DOHH2 (cell line): ENCODE results near the gene NF1.

Source experiments
- H3F3A ChIP-seq: fragments of 200-600 bp; sonication (generic), shearing (Covaris generic); 2 replicates; pipeline ENCODE4 v1.6.0; 2016; ENCODE audit warnings: antibody characterized with exemption, mild to moderate bottlenecking; ENCODE audit not compliant: control insufficient read depth, insufficient read depth
- H3K27ac ChIP-seq: fragments of 200-600 bp; sonication (generic); 2 replicates; pipeline ENCODE4 v1.5.1; 2014; ENCODE audit warnings: low read depth, mild to moderate bottlenecking, low read length, moderate library complexity
- H3K27me3 ChIP-seq: fragments of 200-600 bp; sonication (generic); 2 replicates; pipeline ENCODE4 v1.6.1; 2014; ENCODE audit warnings: mild to moderate bottlenecking, low read length, mixed read lengths; ENCODE audit not compliant: control insufficient read depth
- H3K36me3 ChIP-seq: fragments of 200-600 bp; sonication (generic); 2 replicates; pipeline ENCODE4 v1.6.1; 2014; ENCODE audit warnings: mild to moderate bottlenecking, low read length, moderate library complexity, mixed read lengths; ENCODE audit not compliant: control insufficient read depth
- H3K4me1 ChIP-seq: fragments of 200-600 bp; sonication (generic); 2 replicates; pipeline ENCODE4 v1.6.1; 2014; ENCODE audit warnings: mild to moderate bottlenecking, low read length, mixed read lengths; ENCODE audit not compliant: control insufficient read depth
- H3K4me2 ChIP-seq: fragments of 200-600 bp; sonication (generic); 2 replicates; pipeline ENCODE4 v1.6.0; 2014; ENCODE audit warnings: mild to moderate bottlenecking, low read length, moderate library complexity
- H3K4me3 ChIP-seq: fragments of 200-600 bp; sonication (generic); 2 replicates; pipeline ENCODE4 v1.5.1; 2014; ENCODE audit warnings: mild to moderate bottlenecking, low read length, mixed read lengths
- H3K79me2 ChIP-seq: fragments of 200-600 bp; sonication (generic); 2 replicates; pipeline ENCODE4 v1.6.1; 2014; ENCODE audit warnings: mild to moderate bottlenecking, low read length, mixed read lengths; ENCODE audit not compliant: control insufficient read depth
- H3K9me2 ChIP-seq: fragments of 200-600 bp; sonication (generic); replicated peaks from 2 replicates; pipeline ENCODE4 v1.6.1; 2014; ENCODE audit warnings: mild to moderate bottlenecking, low read length, mixed read lengths; ENCODE audit not compliant: control insufficient read depth
- H3K9me3 ChIP-seq: fragments of 200-600 bp; sonication (generic); 2 replicates; pipeline ENCODE4 v1.6.1; 2014; ENCODE audit warnings: antibody characterized with exemption, low read length, mixed read lengths; ENCODE audit not compliant: control insufficient read depth, insufficient read depth
- H4K20me1 ChIP-seq: fragments of 200-600 bp; sonication (generic); 2 replicates; pipeline ENCODE4 v1.6.0; 2014; ENCODE audit warnings: low read depth, mild to moderate bottlenecking, antibody characterized with exemption, low read length, moderate library complexity; ENCODE audit not compliant: control insufficient read depth, insufficient read depth
- CTCF ChIP-seq: fragments of 200-600 bp; sonication (generic); IDR thresholded peaks from one replicate; pipeline ENCODE4 v1.5.1; 2014; ENCODE audit warnings: antibody characterized with exemption, mild to moderate bottlenecking, low read depth, low read length; ENCODE audit not compliant: poor library complexity, severe bottlenecking
- EZH2phosphoT487 ChIP-seq: fragments of 200-600 bp; sonication (generic); IDR thresholded peaks from 2 replicates; pipeline ENCODE4 v1.6.1; 2017; ENCODE audit warnings: borderline replicate concordance, mild to moderate bottlenecking, antibody characterized with exemption, low read length, moderate library complexity, mixed read lengths

The NF1 gene

GRCh38 chr17:31293581-31293980 is 198.8 kb downstream of the NF1 start:
- Histone ChIP-seq H3K4me2 (no peak overlapping the region), H3K4me3 (no peak overlapping the region), H3K27ac (no peak overlapping the region), H3K79me2 (no peaks in the 10 kb centered on the region), H3K4me1 (no peaks in the 10 kb centered on the region), H4K20me1 (no peaks in the 10 kb centered on the region), H3K36me3 (0 out of 2 replicates have a peak, but pooled peaks cover 4% of the 10 kb centered on the region), H3K9me3 (no peaks in the 10 kb centered on the region), H3F3A (0 out of 2 replicates have a peak, but pooled peaks cover 3% of the 10 kb centered on the region), H3K27me3 (no peaks in the 10 kb centered on the region), H3K9me2 (no peaks in the 10 kb centered on the region)
- TF ChIP-seq CTCF (no peak), EZH2phosphoT487 (no peak)

- H3K9me2 ChIP-seq: no peaks in the 10 kb centered on the region
- no peaks in the 10 kb centered on the region for H4K20me1 ChIP-seq
- no peaks in the 10 kb centered on the region for H3K9me3 ChIP-seq
- H3K4me2 ChIP-seq: no peak overlapping the region
- H3F3A ChIP-seq: 0 out of 2 replicates have a peak, but pooled peaks cover 3% of the 10 kb centered on the region
- H3K4me3 ChIP-seq: no peak overlapping the region
- no peaks in the 10 kb centered on the region for H3K27me3 ChIP-seq
- 0 out of 2 replicates have a peak, but pooled peaks cover 4% of the 10 kb centered on the region for H3K36me3 ChIP-seq
- no peaks in the 10 kb centered on the region for H3K4me1 ChIP-seq
- no peak for TF ChIP-seq EZH2phosphoT487
- TF ChIP-seq CTCF: no peak
- no peak overlapping the region for H3K27ac ChIP-seq
- H3K79me2 ChIP-seq: no peaks in the 10 kb centered on the region
Measured at GRCh38 chr17:31294231-31294630, 199.5 kb downstream of the NF1 start.

GRCh38 chr17:31294820-31295488 is 200.2 kb downstream of the NF1 start:
- Histone ChIP-seq H3K36me3 (0 out of 2 replicates have a peak, but pooled peaks cover 4% of the 10 kb centered on the region), H3K27me3 (no peaks in the 10 kb centered on the region), H3K79me2 (no peaks in the 10 kb centered on the region), H3K9me3 (no peaks in the 10 kb centered on the region), H4K20me1 (no peaks in the 10 kb centered on the region), H3K4me1 (no peaks in the 10 kb centered on the region), H3K9me2 (no peaks in the 10 kb centered on the region), H3F3A (0 out of 2 replicates have a peak, but pooled peaks cover 3% of the 10 kb centered on the region), H3K4me2 (no peak overlapping the region), H3K4me3 (no peak overlapping the region), H3K27ac (no peak overlapping the region)
- TF ChIP-seq EZH2phosphoT487 (no peak), CTCF (no peak)
